ENCODE results near the gene LAMA3.
"Not testable (repeated sequence)": the region's sequence is repeated elsewhere in the genome, so short reads cannot be mapped to it uniquely, and the experiment has no call there.

Gene LAMA3

GRCh38 chr18:23735021-23735464, 45.8 kb downstream of the LAMA3 start:
- peak; percentile 54 for DNase-seq

DNA sequence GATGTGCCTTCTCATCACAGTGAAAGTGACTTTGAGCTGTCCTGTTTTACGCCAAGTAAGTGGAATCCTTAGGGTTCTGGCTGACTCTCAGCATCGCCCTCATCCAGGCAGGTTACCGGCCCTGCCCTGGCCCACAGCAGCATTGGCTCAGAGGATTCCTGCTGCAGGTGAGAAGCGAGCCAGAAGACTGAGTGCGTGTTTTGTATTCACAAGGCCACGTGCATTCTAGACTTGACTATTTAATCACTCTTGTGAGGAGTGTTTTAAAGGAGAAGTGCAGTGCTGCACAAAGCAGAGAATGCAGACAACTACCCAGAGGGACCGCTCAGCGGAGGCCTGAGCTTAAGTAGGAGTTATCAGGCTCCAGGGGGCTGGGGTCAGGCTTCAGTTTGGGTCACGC, 48.3 kb downstream of the LAMA3 start:
- DNase-seq: no peak

- no peak for DNase-seq
Measured at GRCh38 chr18:23738151-23738550, 48.9 kb downstream of the LAMA3 start.

GRCh38 chr18:23738575-23738974, 49.3 kb downstream of the LAMA3 start:
- no peak for DNase-seq

DNA sequence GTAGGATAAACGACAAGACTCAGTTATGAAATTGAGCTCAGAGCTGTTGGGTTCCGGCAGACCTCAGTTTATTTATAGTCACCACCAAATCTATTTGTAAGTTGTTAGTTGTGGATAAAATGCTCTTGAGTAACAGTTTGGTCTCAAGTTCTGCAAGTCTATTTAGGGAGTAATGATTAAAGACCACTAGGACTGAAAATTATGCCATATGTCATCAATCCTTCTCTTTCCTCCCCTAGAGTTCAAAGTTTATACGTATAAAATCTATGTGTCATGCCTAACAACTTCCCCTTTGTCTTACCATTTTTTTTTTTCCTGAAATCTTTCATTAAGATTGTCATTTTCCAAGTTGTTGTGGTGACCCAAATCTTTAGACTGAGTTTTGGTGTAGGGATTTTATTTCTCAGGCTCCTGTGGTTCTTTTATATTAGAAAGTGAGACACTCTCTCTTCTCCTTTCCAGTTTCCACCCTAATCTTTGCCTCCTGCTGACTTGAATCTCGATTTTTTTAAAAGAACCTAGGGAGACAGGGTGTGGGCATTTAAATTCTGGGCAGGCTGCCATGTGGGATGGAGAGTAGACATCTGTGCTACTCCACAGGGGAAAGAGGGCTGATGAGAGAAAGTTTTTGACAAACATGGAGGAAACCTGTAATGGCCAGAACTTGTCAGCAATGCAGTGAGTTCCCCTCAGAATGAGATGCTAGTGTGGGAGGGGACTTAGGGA, 51.0 kb downstream of the LAMA3 start:
- peak; percentile 44 for DNase-seq

GRCh38 chr18:23741967-23742366, 52.7 kb downstream of the LAMA3 start:
- DNase-seq: not testable (repeated sequence)

DNA sequence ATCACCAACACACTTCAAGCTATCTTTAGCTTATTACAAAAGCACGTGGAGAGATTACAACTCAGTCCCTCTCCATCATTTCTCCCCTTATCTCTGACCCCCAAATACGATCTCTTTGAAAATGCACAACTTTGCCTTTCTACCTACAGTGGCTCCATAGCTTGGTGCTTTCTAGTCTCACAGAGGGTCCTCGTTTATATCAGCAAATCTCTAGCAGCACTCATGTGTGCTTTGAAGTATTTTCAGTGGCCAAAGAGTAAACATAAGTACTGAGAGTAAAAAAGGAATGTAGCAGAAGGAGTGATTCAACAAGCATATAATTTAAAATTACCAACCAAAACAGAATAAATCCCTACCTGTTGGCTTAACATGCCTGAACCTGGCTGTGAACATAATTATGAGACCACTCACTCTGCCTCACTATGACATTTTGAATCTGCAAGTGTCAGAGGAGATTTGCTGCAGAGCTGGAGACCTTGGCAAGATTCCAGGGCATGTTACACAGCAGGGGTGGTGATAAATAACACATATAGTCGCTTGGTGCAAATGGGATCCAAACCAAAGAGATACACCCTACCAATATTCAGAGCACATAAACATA, 54.6 kb downstream of the LAMA3 start:
- DNase-seq: no peak

- DNase-seq: no peak
Measured at GRCh38 chr18:23745366-23745765, 56.1 kb downstream of the LAMA3 start.

DNA sequence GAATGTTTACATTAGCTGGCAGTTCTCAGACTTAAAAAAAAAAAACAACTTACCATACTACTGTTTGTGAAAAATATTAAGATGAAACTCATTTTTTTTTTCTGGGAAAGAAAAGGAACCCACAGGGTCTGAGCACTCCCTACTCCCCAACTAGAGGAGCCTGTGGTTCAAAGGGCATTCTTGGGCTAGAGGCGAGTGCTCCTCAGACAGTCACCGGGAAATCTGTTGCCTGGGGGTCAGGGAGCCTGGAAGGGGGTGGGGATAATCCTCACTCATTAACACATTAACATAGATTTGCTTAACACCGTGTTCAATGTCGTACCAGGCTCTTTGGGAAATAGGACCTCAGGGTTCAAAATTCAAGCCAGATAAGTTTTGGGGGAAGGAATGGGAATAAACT, 57.6 kb downstream of the LAMA3 start:
- no peak for DNase-seq

GRCh38 chr18:23752363-23752762, 63.1 kb downstream of the LAMA3 start:
- no peak for DNase-seq

DNA sequence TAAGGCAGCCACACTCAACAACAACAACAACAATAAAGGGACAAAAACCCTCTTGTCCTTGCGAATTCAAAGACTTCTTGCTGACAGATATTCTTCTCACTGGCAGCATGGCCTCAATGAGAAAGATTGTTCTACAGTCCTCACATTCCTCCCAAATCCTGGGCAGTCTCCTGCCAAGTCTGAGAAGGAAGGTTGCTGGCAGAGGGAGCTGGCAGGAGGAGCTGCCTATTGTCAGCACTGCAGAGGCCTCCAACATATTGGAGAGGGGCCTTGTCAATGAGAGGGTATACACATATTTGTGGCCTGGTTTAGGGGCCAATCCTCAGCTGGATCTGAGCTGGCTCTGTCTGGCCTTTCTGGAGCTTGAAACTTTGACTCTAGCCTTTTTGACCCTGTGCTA, 63.5 kb downstream of the LAMA3 start:
- no peak for DNase-seq

- no peak for DNase-seq
Measured at GRCh38 chr18:23756590-23757436, 67.6 kb downstream of the LAMA3 start.

- no peak for DNase-seq
Measured at GRCh38 chr18:23757437-23757733, 68.1 kb downstream of the LAMA3 start.

DNA sequence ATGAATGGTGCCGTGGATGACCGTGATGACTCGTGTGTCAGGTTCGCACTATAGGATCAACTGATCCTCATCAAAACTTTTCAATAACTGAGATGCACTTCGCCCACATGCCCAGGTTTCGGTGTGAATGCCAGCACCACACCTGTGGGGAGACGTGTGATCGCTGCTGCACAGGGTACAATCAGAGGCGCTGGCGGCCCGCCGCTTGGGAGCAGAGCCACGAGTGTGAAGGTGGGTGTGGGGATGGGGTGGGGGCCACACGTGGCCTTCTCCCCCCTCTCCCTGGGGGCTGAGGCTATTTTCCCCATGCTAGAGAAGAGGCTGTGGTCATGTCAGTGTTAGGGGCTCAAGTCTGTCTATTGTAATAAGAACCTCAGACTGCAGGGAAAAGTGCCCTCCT, 69.0 kb downstream of the LAMA3 start:
- DNase-seq: no peak

- no peak for DNase-seq
Measured at GRCh38 chr18:23761941-23762340, 72.7 kb downstream of the LAMA3 start.

- no peak for DNase-seq
Measured at GRCh38 chr18:23763343-23763742, 74.1 kb downstream of the LAMA3 start.

DNA sequence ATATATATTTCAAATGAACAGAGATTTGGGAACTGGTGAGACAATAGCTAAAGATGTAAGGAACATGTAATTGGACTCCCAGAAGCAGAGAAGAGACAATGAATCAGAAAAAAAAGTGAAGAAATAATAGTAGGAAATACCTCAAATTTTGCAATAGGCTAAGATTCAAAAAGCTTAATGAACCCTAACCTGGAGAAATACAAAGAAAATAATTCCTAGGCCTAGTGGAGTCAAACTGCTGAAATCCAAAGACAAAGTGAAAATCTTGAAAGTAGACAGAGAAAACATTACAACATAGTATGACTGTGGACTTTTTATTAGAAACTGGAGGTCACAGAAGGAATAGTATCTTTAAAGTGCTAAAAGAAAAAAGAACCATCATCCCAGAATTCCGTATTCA, 76.7 kb downstream of the LAMA3 start:
- DNase-seq: no peak

- no peak for DNase-seq
Measured at GRCh38 chr18:23772327-23773024, 83.2 kb downstream of the LAMA3 start.

- DNase-seq: no peak
Measured at GRCh38 chr18:23776306-23776705, 87.1 kb downstream of the LAMA3 start.

DNA sequence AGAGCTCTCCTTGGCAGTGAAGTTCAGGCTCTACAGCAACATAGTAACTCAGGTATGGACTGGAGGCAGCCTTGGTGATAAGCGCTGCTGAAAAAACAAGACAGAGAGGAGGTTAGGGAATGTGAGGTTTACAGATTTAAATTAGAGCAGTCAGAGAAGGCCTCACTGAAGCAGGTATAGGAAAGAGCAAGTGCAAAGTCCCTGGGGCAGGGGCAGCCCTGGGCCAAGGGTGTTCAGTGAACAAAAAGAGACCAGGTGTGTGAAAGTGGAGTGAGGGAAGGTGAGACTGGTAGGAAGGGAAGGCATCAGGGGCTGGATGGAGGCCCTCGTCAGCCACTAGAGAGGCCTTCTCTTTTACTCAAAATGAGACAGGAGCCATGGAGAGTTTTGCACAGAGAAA, 89.6 kb downstream of the LAMA3 start:
- DNase-seq: no peak

- DNase-seq: peak; percentile 31
Measured at GRCh38 chr18:23779696-23780303, 90.5 kb downstream of the LAMA3 start.

- DNase-seq: peak; percentile 77
Measured at GRCh38 chr18:23784832-23785245, 95.6 kb downstream of the LAMA3 start.

DNA sequence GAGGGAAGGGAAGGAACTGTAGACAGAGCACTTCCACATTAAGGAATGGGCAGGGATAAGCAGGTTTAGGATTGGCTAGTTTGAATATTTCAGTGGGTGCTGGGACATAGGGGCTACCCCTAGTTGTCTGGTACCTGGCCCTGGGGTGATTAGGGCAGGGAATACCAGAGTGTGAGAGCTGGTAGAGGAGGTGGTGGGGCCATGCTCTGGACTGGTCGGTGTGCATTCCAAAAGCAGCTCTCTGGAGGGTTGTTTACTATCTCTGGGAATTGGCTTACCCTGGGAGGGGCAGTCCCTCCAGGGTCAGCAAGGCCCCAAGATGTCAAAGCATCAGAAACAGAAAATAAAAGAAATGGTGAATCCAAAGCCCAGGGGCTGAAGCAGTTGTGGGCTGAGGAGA, 103.8 kb downstream of the LAMA3 start:
- DNase-seq: no peak

All from fibroblast of upper back skin (primary cell).